Measurements from ENCODE around the gene WDR20. TPM values are rescaled to one million over a fixed set of nuclear protein-coding genes. Genes with fewer than 3 reads are reported as not detected.

Gene WDR20
- total RNA-seq, 1 donor from 2014 or later = 42.3 TPM

DNA sequence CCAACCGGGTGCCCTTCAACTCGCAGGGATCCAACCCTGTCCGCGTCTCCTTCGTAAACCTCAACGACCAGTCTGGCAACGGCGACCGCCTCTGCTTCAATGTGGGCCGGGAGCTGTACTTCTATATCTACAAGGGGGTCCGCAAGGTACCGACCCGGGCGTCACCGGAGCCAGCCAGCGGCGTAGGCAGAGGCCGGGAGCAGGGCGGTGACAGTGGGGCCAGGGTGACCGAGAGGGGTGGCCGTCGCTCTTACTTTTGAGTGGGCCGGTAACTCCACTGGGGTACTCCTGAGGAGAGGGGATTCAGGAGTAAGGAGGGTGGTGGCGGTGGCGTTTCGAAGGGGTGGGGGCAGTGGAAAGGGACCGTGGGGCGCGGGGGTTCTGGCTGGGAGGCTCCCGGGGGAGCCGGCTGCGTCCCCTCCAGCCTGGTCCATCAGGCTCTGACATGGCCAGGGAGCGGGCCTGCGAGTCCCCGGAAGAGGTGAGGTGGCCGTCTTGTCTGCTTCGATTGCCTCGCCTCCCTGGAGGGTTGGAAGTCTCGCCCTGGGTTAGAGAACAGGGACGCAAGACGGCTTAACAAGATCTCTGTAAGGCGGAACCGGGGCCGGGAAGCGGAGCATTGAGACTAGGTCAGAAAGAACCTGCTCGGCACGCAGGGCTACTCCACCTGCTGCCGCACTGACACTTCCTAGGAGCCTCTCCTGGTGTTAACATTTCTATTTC, 491 bp downstream of the WDR20 start:
- Mint-ChIP-seq H3K36me3 (ENCODE audit: low read depth) (peaks cover 7% of the 10 kb centered on the region), H3K27me3 (no peaks in the 10 kb centered on the region), H3K9me3 (no peaks in the 10 kb centered on the region), H3K4me3 (peak overlapping the region; percentile 97), H3K27ac (peak overlapping the region; percentile 93), H3K4me1 (peaks cover 19% of the 10 kb centered on the region)
- peak; percentile 9 for ATAC-seq (ENCODE audit: low read depth)
- CTCF ChIA-PET = interaction anchor here (1.1 kb wide), 1 partner anchor 174 kb away, joined by 4 read pairs; no protein-coding TSS in a partner anchor
- POLR2A ChIA-PET = interaction anchor here (0.6 to 2.1 kb wide), 9 partner anchors 10 to 1194 kb away, joined by 3 to 6 read pairs (median 6); partner anchors contain the start of genes EIF5 and MOK
- TF ChIP-seq, protein P1, sequence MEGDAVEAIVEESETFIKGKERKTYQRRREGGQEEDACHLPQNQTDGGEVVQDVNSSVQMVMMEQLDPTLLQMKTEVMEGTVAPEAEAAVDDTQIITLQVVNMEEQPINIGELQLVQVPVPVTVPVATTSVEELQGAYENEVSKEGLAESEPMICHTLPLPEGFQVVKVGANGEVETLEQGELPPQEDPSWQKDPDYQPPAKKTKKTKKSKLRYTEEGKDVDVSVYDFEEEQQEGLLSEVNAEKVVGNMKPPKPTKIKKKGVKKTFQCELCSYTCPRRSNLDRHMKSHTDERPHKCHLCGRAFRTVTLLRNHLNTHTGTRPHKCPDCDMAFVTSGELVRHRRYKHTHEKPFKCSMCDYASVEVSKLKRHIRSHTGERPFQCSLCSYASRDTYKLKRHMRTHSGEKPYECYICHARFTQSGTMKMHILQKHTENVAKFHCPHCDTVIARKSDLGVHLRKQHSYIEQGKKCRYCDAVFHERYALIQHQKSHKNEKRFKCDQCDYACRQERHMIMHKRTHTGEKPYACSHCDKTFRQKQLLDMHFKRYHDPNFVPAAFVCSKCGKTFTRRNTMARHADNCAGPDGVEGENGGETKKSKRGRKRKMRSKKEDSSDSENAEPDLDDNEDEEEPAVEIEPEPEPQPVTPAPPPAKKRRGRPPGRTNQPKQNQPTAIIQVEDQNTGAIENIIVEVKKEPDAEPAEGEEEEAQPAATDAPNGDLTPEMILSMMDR (IDR thresholded peaks at IDR 0.05) = no peak
- intact Hi-C loops (cut with micrococcal nuclease) = no loop called here
- DNase-seq = peak; percentile 39

DNA sequence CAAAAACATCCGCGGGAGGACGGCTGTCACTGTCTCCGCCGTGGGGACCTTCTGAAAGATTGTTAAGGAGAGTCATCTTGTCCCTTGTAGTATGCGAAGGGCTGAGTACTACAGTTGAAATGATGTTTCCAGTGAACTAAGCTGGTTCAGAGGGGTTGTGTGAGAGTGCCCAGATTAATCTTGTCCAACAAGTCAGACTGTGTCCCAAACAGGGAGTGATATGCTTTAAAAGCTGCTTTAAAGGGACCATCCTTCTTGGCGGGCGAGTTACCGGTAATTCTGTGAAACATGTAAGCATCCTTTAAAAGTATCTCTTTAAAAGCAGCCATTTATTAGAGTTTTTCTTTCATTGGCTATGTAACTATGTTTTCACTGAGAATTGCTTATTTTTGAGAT, 1.1 kb downstream of the WDR20 start:
- CTCF ChIA-PET = interaction anchor here (1.1 kb wide), 1 partner anchor 173 kb away, joined by 4 read pairs; no protein-coding TSS in a partner anchor
- no peaks in the 10 kb centered on the region for H3K27me3 Mint-ChIP-seq
- TF ChIP-seq, protein P1 (IDR thresholded peaks at IDR 0.05) = no peak
- peaks cover 10% of the 10 kb centered on the region for H3K36me3 Mint-ChIP-seq (ENCODE audit: low read depth)
- POLR2A ChIA-PET = interaction anchor here (1.6 to 1.9 kb wide), 2 partner anchors 53 to 331 kb away, joined by 6 read pairs; no protein-coding TSS in a partner anchor
- intact Hi-C loops (cut with micrococcal nuclease) = no loop called here
- DNase-seq = no peak
- peak overlapping the region; percentile 93 for H3K27ac Mint-ChIP-seq
- H3K4me3 Mint-ChIP-seq = peak overlapping the region; percentile 97
- peaks cover 19% of the 10 kb centered on the region for H3K4me1 Mint-ChIP-seq
- ATAC-seq (ENCODE audit: low read depth) = no peak
- no peaks in the 10 kb centered on the region for H3K9me3 Mint-ChIP-seq

DNA sequence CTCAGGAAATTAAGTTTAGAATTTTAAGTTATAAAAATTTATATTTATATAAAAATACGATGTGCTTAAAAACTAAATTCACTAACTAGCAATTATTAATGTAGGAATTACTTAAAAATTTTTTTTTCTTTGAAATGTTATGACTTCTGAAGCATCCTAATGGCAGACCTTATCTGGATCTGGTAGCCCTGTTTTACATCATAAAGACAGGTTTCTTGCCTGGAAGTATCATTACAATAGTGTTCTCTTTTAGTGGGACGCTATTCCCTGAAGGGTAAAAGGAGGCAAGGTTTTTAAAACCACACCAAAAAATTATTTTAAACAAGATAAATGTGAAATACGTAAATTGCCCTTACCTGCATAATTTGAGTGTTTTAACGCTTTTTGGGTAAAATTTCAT, 2.1 kb downstream of the WDR20 start:
- intact Hi-C loops (cut with micrococcal nuclease) = no loop called here
- ATAC-seq (ENCODE audit: low read depth) (no peak), DNase-seq (no peak)
- TF ChIP-seq, protein P1 (IDR thresholded peaks at IDR 0.05) = no peak
- Mint-ChIP-seq H3K4me1 (peaks cover 26% of the 10 kb centered on the region), H3K27me3 (no peaks in the 10 kb centered on the region), H3K9me3 (no peaks in the 10 kb centered on the region), H3K36me3 (ENCODE audit: low read depth) (peaks cover 19% of the 10 kb centered on the region), H3K27ac (no peak overlapping the region), H3K4me3 (no peak overlapping the region)
- ChIA-PET CTCF (no interaction called here), POLR2A (interaction anchor here (0.5 to 0.6 kb wide), 2 partner anchors 177 to 1436 kb away, joined by 3 to 5 read pairs; no protein-coding TSS in a partner anchor)

DNA sequence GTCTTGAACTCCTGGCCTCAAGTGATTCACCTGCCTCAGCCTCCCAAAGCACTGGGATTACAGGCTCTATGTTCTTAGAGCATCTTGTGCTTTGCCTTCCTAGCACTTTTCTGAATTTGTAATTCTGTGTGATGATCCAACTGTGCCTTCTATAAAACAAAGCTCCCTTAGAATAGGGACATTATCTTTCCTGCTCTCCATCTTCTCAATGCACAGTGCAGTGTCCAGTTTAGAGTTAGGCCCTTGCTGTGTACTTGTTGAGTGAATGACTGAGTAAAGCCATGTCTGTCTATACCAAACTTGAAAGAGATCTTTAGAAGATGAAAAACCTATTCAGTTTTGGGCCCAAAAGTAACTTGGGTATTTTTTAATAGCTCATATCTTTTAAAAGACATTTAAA, 5.2 kb downstream of the WDR20 start:
- no peaks in the 10 kb centered on the region for H3K9me3 Mint-ChIP-seq
- DNase-seq (no peak), ATAC-seq (ENCODE audit: low read depth) (no peak)
- H3K27me3 Mint-ChIP-seq = no peaks in the 10 kb centered on the region
- no peak overlapping the region for H3K4me3 Mint-ChIP-seq
- H3K36me3 Mint-ChIP-seq (ENCODE audit: low read depth) = peaks cover 26% of the 10 kb centered on the region
- intact Hi-C loops (cut with micrococcal nuclease) = no loop called here
- TF ChIP-seq, protein P1 (IDR thresholded peaks at IDR 0.05) = no peak
- H3K4me1 Mint-ChIP-seq = peaks cover 23% of the 10 kb centered on the region
- ChIA-PET POLR2A (no interaction called here), CTCF (interaction anchor here (1.3 kb wide), 1 partner anchor 48 kb away, joined by 4 read pairs; no protein-coding TSS in a partner anchor)
- H3K27ac Mint-ChIP-seq = no peak overlapping the region

DNA sequence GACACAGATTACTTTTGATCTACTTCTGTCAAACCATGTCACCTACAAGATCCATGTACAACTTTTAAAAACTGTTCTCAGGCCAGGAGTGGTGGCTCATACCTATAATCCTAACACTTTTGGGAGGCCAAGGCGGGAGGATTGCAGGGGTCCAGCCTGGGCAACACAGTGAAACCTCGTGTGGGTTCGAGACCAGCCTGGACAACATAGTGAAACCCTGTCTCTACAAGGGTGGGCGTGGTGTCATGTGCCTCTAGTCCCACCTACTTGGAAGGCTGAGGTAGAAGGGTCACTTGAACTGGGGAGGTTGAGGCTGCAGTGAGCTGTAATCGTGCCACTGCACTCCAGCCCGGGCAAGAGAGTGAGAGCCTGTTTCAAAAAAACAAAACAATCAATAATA, 5.7 kb downstream of the WDR20 start:
- Mint-ChIP-seq H3K4me3 (no peak overlapping the region), H3K27me3 (no peaks in the 10 kb centered on the region), H3K4me1 (peaks cover 22% of the 10 kb centered on the region), H3K27ac (no peak overlapping the region), H3K9me3 (no peaks in the 10 kb centered on the region), H3K36me3 (ENCODE audit: low read depth) (peaks cover 25% of the 10 kb centered on the region)
- CTCF ChIA-PET = no interaction called here
- POLR2A ChIA-PET = no interaction called here
- intact Hi-C loops (cut with micrococcal nuclease) = no loop called here
- no peak for DNase-seq
- no peak for ATAC-seq (ENCODE audit: low read depth)
- TF ChIP-seq, protein P1 (IDR thresholded peaks at IDR 0.05) = no peak
